Activated CD8-positive, alpha-beta memory T cell treated with anti-CD3 and anti-CD28 coated beads for 24 hours (primary cell): ENCODE results near the gene LRPAP1.
A peak's percentile ranks its signal among the peaks of the same experiment; 100 is the strongest.

Source experiments
- DNase-seq: peaks from one replicate; pipeline ENCODE4 v3.0.0-alpha.2; 2020

Gene LRPAP1

GRCh38 chr4:3483471-3483921, 48.7 kb downstream of the LRPAP1 start:
- DNase-seq: no peak

DNA sequence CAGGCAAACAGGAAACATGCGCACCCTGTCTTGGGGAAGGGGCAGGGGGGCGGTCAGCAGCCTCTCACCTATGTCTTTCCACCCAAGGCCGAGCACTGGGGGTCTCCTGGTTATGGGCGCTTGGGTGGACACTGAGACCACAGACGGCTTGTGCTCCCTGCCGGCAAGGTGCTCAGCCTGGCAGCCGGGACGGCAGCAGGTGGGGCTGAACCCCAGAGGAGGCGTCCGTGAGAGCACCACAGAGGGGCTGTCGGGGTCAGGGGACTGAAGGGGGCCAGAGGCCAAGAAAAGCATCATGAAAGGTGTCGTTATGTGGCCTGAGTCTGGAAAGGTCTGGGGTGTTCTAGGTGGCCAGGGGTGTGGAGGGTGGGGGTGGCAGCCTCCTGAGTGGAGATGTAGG, 49.5 kb downstream of the LRPAP1 start:
- no peak for DNase-seq

DNA sequence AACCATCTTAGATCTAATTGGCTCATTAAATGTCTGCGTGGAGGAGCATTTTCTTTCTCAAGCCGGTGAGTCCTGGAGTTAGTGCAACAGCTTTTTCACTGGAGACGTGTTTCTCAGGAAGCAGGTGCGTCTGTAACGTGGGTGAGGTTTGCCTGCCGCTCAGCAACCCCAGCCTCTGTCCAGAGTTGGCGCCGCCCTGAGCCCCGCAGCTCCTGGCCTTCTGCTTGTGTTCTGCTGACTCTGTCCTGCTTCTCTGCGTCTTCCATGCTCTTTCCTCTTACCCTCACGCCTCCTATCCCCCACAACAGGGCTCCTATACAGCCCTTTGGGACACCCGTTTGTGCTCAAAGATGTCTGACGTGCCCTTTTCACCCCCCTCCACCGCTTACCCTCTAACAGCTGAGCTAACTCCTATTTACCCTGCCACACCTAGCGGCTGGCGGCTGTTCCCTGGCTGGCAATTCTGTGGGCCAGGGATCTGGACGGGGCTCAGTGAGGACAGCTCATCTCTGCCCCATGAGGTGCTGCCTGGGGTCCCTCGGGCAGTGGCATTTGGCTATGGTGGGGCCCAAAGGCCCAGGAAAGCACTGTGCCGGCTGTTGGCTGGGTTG, 50.3 kb downstream of the LRPAP1 start:
- DNase-seq: no peak

- no peak for DNase-seq
Observed at GRCh38 chr4:3481113-3481531, 51.1 kb downstream of the LRPAP1 start.

GRCh38 chr4:3480528-3481112, 51.6 kb downstream of the LRPAP1 start:
- DNase-seq: peak; percentile 92

GRCh38 chr4:3479358-3480101, 52.7 kb downstream of the LRPAP1 start:
- DNase-seq: no peak

DNA sequence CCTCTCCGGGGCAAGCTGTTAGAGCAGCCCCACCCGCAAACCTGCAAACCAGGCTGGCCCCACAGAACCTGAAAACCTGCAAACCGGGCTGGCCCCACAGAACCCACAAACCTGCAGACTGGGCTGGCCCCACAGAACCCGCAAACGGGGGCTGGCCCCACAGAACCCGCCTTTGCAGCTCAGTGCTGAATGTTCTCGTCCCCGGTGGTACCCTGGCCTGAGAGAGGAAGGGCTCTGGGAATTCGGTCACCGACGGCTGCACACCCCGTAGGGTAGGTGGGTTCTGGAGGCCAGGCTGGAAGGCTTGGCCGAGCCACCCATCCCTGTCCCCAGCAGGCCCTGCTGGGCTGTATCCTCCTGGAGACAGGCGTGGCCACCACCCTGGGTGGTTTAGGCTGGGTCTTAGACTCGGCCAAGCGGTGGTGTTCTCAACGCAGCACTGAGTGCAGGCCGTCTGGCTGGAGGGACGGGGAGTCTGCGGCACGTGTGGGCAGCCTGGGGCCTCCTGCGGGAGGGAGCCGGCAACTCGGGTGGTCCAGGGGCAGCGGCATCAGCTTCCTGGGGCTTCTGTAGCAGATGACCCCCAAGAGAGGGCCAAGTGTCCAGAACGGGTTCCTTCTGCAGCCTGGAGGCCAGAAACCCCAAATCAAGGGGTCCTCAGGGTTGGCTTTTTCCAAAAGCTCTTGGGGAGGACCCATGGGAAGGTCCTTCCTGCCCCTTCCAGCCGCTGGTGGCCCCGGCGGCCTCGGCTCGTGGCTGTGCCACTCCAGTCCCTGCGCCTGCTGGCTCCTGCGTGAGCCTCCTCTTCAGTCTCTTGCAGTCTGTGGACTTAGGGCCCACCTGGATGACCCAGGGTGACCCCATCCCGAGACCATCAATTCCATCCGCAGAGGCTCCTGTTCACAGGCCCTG, 53.5 kb downstream of the LRPAP1 start:
- no peak for DNase-seq

DNA sequence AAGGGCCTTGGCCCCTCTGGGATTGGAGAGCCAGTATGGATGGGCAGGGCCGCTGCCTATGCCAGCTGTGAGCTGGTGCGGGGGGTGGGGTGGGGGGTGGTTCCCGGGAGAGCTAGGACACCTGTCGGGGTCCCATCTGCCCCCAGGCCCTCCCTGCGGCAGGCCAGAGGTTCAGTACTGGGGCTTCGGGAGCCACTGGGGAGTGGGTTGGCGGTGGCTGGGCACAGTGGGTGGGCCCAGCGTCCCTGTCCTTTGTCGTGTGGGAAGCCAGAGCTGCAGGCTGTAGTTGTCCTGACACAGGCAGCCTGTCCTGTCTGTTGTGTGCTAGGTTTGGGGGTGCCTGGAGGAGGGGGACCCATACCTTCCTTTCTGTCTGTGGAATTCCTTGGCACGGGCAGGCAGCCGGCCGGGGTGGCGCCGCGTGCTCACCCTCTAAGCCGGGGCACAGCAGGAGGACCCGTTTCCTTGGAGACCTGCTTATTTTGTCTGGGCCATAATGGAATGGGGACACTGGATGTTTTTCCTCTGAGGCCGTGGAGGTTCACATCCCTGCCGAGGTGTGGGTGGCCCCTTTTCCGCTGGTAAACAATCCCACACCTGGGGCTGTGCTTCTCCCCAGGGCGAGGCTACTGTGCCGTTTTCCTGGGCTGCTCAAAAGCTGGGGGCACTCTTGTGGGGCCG, 54.3 kb downstream of the LRPAP1 start:
- DNase-seq: no peak

DNA sequence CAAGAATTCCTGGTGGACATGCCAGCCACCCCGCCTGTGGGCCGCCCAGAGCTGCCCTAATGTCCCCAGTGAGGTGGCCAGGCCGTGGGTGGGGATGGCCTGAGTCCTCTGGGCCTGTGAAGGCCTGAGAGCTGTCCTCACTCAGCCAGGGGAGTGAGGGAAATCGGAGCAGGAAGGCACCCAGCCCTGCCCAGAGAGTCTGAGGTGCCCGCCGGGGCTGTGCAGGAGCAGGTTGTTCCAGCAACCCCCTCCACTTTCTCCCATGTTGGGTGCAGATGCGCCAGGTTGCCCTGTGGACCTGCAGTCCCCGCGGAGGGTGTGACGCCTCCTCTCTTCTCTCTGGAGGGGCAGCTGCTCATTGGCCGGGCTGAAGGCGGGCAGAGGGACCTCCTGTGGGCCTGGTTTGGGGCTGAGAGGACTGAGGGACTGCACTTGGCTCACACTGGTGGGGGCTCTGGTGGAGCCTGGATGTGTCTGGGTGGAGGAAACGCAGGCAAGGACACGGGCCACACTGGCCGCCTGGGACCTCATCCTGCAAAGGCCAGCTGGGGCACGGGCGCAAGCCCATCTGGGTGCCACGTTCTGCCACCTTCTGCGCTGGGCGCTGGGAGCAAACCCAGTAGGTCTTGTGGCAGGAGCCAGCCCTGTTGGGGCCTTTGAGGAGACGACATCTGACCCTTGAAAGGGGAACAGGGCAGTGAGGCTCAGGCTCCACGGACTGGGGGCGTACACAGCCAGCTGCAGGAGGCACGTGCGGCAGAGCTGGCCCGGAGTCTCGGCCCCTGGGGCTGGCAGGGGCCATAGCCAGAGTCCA, 55.1 kb downstream of the LRPAP1 start:
- no peak for DNase-seq

GRCh38 chr4:3476341-3476747, 55.9 kb downstream of the LRPAP1 start:
- DNase-seq: no peak

GRCh38 chr4:3475713-3476260, 56.4 kb downstream of the LRPAP1 start:
- no peak for DNase-seq

DNA sequence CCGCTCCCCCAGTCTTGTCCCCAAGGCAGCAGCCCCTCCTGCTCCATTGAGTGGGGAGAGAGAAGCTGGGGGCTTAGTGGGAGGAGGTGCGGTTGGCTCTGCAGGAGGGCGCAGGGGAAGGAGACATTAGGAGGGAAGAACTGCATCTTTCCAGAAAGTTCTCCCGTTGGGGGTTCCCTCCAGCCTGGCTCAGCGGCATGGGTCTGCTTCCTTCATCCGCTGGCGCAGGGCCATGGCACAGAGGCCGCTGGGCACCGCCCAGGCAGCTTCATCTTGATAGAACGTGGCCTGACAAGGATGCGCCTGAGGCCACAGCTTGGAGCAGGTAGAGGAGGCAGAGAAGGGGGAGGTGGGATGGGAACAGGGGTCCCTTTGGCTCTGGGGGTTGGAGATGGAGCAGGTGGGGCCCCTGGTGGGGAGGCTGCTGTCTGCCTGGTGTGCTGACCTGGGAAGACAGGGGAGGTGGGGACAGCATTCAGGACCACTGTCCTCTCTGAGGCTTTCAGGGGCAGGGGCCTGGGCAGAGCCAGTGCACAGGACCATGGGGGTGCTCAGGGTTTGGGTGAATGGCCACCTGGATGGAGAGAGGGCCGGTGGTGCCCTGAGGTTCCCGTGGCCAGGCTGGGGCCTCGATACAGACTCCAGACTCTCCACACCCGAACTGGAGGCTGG, 57.0 kb downstream of the LRPAP1 start:
- no peak for DNase-seq

DNA sequence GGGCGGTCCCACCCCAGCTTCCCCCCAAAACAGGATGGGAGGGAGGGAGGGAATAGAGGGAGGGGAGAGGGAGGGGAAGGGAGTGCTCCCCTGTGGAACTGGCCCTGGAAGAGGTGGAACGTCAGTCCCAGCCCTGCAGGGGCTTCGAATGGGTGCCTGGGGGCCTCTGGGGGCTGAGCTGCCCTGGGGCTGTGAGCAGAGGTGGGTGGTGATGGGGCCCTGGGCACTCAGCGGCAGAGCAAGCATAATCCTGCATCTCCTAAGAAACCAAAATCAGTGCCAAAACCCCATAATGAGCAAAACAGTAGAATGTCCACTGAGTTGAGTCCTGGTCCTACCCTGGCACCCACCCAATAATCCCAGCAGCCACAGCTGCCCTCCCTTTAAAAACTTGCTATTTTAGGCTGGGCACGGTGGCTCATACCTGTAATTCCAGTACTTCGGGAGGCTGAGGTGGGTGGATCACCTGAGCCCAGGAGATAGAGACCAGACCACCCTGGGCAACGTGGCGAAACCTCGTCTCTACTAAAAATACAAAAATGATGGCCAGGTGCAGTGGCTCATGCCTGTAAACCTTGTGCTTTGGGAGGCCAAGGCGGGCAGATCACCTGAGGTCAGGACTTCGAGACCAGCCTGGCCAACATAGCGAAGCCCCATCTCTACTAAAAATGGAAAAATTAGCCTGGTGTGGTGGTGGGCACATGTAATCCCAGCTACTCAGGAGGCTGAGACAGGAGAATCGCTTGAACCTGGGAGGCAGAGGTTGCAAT, 58.0 kb downstream of the LRPAP1 start:
- no peak for DNase-seq

GRCh38 chr4:3473181-3473950, 58.9 kb downstream of the LRPAP1 start:
- DNase-seq: no peak

DNA sequence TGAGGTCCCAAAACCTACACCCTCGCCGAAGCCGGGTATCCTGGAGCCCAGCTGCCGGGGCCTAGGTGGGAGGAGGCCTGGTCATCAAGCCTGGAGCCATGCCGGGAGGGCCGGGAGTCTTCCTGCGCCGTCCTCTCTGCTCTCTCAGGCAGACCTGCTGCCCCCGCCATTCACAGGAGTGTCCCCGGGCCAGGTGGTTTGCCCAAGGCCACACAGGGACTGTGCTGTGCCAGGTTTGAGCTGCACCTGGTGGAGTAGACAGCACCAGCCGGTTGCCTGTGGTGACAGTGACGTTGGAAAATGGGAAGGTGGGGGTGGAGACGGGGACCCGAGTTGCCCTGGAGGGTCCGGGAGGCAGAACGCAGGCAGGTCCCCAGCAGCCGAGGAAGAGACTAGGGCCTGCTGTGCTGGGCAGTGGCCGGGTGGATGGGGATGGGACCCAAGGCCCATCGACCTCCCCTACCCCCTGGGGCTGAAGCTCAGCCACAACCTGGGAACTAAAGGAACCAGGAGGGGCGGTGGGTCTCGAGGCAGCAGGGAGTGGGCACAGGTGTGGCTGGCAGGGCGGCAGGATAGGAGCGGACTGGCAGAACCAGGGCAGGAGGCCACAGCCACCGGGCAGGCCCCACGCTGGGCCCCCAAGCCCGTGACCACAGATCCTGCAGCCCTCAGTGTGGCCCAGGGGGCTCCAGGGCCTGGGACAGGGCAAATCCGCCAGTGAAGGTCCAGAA, 59.6 kb downstream of the LRPAP1 start:
- DNase-seq: no peak

DNA sequence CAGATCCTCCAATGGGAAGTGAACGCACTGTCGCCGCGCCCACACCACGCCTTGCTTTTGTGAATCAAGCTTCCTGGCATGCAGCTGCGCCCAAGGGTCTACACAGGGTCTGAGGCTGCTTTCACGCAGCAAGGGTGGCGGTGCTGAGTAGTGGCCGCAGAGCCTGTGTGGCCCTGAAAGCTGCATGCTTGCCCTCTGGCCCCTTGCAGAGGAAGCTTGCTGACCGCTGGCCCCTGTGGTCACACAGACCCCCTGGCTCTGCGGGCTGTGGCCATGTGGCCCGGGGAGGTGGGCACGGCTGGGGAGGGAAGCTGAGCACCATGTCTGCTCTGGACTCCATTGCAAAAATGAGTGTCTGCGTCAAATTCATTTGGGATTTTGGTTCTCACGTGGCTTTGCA, 60.3 kb downstream of the LRPAP1 start:
- no peak for DNase-seq

DNA sequence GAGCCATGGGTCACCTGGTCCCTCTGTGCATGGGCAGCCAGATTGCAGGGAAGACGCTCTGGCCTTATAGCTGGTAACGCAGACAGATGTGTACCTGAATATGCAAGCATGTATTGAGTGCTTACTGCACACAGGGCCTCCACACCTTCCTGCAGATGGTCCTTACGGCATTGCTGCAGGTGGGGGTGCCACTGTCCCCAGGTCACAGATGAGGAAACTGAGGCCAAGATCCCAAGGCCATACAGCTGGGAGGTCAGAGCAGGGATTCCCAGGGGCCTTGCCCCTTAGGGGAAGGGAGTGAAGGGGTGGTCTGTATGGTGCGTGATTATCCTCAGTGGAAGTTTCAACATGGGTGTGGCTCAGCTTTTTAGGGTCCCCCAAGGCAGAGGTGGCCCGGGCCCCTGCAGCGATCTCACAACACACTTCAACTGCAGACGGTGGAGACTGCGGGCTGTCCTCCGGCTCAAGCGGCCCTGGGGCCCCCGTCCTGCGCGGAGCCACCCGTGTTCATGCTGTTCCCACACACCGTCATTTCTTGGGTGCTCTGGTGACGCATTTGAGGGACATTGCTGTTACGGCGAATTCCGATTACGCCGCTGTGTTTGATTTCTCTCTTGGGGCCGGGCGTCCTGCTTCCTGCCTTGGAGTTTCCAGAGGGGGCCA, 61.0 kb downstream of the LRPAP1 start:
- DNase-seq: no peak
